Activated naive CD8-positive, alpha-beta T cell treated with anti-CD3 and anti-CD28 coated beads, Interleukin-2, amount 10 ng/mL, durations not matched to agents 7 days and 5 days (primary cell): ENCODE data around the gene MEGF6. TPM values are rescaled to one million over a fixed set of nuclear protein-coding genes. Genes with fewer than 3 reads are reported as not detected.
A peak's percentile ranks its signal among the peaks of the same experiment; 100 is the strongest.

Experiments
- ATAC-seq: fragments of 150-1000 bp; cut with Tn5 transposase; one replicate; pipeline ENCODE4 v1.10.0; 2021; ENCODE audit warnings: low read depth, moderate library complexity
- POLR2A ChIA-PET: fragments of 350-600 bp; sonication (Branson Sonifier 250); formaldehyde crosslinking; loops from one replicate; lab custom pipeline; 2021; ENCODE audit warnings: antibody characterized with exemption; lab: Charles Lee
- DNase-seq: peaks from one replicate; pipeline ENCODE4 v3.0.0; 2021
- H3K27ac Mint-ChIP-seq: one replicate; pipeline ENCODE4 v1.8.0; 2022; ENCODE audit warnings: mild to moderate bottlenecking, mixed read lengths
- H3K27me3 Mint-ChIP-seq: one replicate; pipeline ENCODE4 v1.8.0; 2022; ENCODE audit warnings: mild to moderate bottlenecking, moderate library complexity, mixed read lengths
- H3K36me3 Mint-ChIP-seq: one replicate; pipeline ENCODE4 v1.8.0; 2021; ENCODE audit warnings: mild to moderate bottlenecking, mixed read lengths
- H3K4me1 Mint-ChIP-seq: one replicate; pipeline ENCODE4 v1.8.0; 2021; ENCODE audit warnings: mixed read lengths
- H3K4me3 Mint-ChIP-seq: one replicate; pipeline ENCODE4 v1.8.0; 2022; ENCODE audit warnings: mild to moderate bottlenecking, moderate library complexity, mixed read lengths
- H3K9me3 Mint-ChIP-seq: one replicate; pipeline ENCODE4 v1.8.0; 2021; ENCODE audit warnings: mixed read lengths
- total RNA-seq, 2 experiments: library from RNA; stranded (reverse); gene quantifications; one replicate each; pipeline ENCODE4 v1.2.3, GENCODE V29; 2021

The MEGF6 gene
- total RNA-seq, 2 experiments from 2014 or later = 56.6 TPM

- H3K27me3 Mint-ChIP-seq = no peaks in the 10 kb centered on the region
- no peaks in the 10 kb centered on the region for H3K9me3 Mint-ChIP-seq
- peaks cover 2% of the 10 kb centered on the region for H3K4me1 Mint-ChIP-seq
- DNase-seq (no peak), ATAC-seq (no peak)
- no peak overlapping the region for H3K4me3 Mint-ChIP-seq
- POLR2A ChIA-PET = no interaction called here
- peak overlapping the region; percentile 3 for H3K27ac Mint-ChIP-seq
- no peaks in the 10 kb centered on the region for H3K36me3 Mint-ChIP-seq
Measured at GRCh38 chr1:3469849-3470649, 141.3 kb downstream of the MEGF6 start.

GRCh38 chr1:3469104-3469848, 142.0 kb downstream of the MEGF6 start:
- no peaks in the 10 kb centered on the region for H3K9me3 Mint-ChIP-seq
- no peaks in the 10 kb centered on the region for H3K36me3 Mint-ChIP-seq
- no peaks in the 10 kb centered on the region for H3K27me3 Mint-ChIP-seq
- H3K4me3 Mint-ChIP-seq = no peak overlapping the region
- POLR2A ChIA-PET = no interaction called here
- ATAC-seq (no peak), DNase-seq (peak; percentile 25)
- H3K27ac Mint-ChIP-seq = no peak overlapping the region
- H3K4me1 Mint-ChIP-seq = peaks cover 2% of the 10 kb centered on the region

- DNase-seq = peak; percentile 24
- POLR2A ChIA-PET = no interaction called here
Measured at GRCh38 chr1:3468236-3469103, 142.8 kb downstream of the MEGF6 start.

GRCh38 chr1:3467096-3468036, 143.9 kb downstream of the MEGF6 start:
- POLR2A ChIA-PET = no interaction called here
- Mint-ChIP-seq H3K27ac (no peak overlapping the region), H3K4me3 (no peak overlapping the region), H3K27me3 (no peaks in the 10 kb centered on the region), H3K4me1 (peaks cover 2% of the 10 kb centered on the region), H3K36me3 (no peaks in the 10 kb centered on the region), H3K9me3 (no peaks in the 10 kb centered on the region)
- DNase-seq = peak; percentile 27
- no peak for ATAC-seq

More at GRCh38 chr1:3468236-3469103, 142.8 kb downstream of the MEGF6 start:
- Mint-ChIP-seq H3K4me3 (no peak overlapping the region), H3K9me3 (no peaks in the 10 kb centered on the region), H3K4me1 (peaks cover 2% of the 10 kb centered on the region), H3K27ac (no peak overlapping the region), H3K36me3 (no peaks in the 10 kb centered on the region), H3K27me3 (no peaks in the 10 kb centered on the region)
- no peak for ATAC-seq

GRCh38 chr1:3466366-3467075, 144.8 kb downstream of the MEGF6 start:
- H3K36me3 Mint-ChIP-seq = no peaks in the 10 kb centered on the region
- H3K27me3 Mint-ChIP-seq = no peaks in the 10 kb centered on the region
- H3K4me1 Mint-ChIP-seq = peaks cover 2% of the 10 kb centered on the region
- ATAC-seq (no peak), DNase-seq (peak; percentile 23)
- no peak overlapping the region for H3K27ac Mint-ChIP-seq
- H3K4me3 Mint-ChIP-seq = no peak overlapping the region
- H3K9me3 Mint-ChIP-seq = no peaks in the 10 kb centered on the region
- POLR2A ChIA-PET = no interaction called here

GRCh38 chr1:3465935-3466321, 145.4 kb downstream of the MEGF6 start:
- ATAC-seq = no peak
- peak; percentile 24 for DNase-seq
- H3K9me3 Mint-ChIP-seq = no peaks in the 10 kb centered on the region
- H3K4me3 Mint-ChIP-seq = no peak overlapping the region
- H3K36me3 Mint-ChIP-seq = no peaks in the 10 kb centered on the region
- peaks cover 2% of the 10 kb centered on the region for H3K4me1 Mint-ChIP-seq
- POLR2A ChIA-PET = no interaction called here
- no peak overlapping the region for H3K27ac Mint-ChIP-seq
- H3K27me3 Mint-ChIP-seq = no peaks in the 10 kb centered on the region

GRCh38 chr1:3465091-3465934, 146.0 kb downstream of the MEGF6 start:
- ATAC-seq (no peak), DNase-seq (no peak)
- Mint-ChIP-seq H3K4me3 (no peak overlapping the region), H3K36me3 (no peaks in the 10 kb centered on the region), H3K4me1 (peaks cover 2% of the 10 kb centered on the region), H3K27ac (no peak overlapping the region), H3K9me3 (no peaks in the 10 kb centered on the region), H3K27me3 (no peaks in the 10 kb centered on the region)
- POLR2A ChIA-PET = no interaction called here

GRCh38 chr1:3464649-3465025, 146.7 kb downstream of the MEGF6 start:
- Mint-ChIP-seq H3K27ac (no peak overlapping the region), H3K27me3 (no peaks in the 10 kb centered on the region), H3K4me3 (no peak overlapping the region), H3K36me3 (no peaks in the 10 kb centered on the region), H3K4me1 (peaks cover 2% of the 10 kb centered on the region), H3K9me3 (no peaks in the 10 kb centered on the region)
- DNase-seq = no peak
- POLR2A ChIA-PET = no interaction called here
- ATAC-seq = no peak

- no peaks in the 10 kb centered on the region for H3K36me3 Mint-ChIP-seq
- DNase-seq (no peak), ATAC-seq (no peak)
- H3K4me3 Mint-ChIP-seq = no peak overlapping the region
- POLR2A ChIA-PET = no interaction called here
- peaks cover 2% of the 10 kb centered on the region for H3K4me1 Mint-ChIP-seq
- H3K27ac Mint-ChIP-seq = no peak overlapping the region
- no peaks in the 10 kb centered on the region for H3K27me3 Mint-ChIP-seq
- H3K9me3 Mint-ChIP-seq = no peaks in the 10 kb centered on the region
Measured at GRCh38 chr1:3463891-3464648, 147.2 kb downstream of the MEGF6 start.

GRCh38 chr1:3463408-3463863, 147.9 kb downstream of the MEGF6 start:
- Mint-ChIP-seq H3K4me3 (no peak overlapping the region), H3K36me3 (no peaks in the 10 kb centered on the region), H3K9me3 (no peaks in the 10 kb centered on the region), H3K27ac (no peak overlapping the region), H3K27me3 (no peaks in the 10 kb centered on the region), H3K4me1 (peaks cover 2% of the 10 kb centered on the region)
- DNase-seq (no peak), ATAC-seq (no peak)
- POLR2A ChIA-PET = no interaction called here

- DNase-seq = no peak
- ATAC-seq = no peak
- Mint-ChIP-seq H3K27me3 (no peaks in the 10 kb centered on the region), H3K27ac (no peak overlapping the region), H3K9me3 (no peaks in the 10 kb centered on the region), H3K4me3 (no peak overlapping the region), H3K36me3 (no peaks in the 10 kb centered on the region), H3K4me1 (peaks cover 2% of the 10 kb centered on the region)
- POLR2A ChIA-PET = no interaction called here
Measured at GRCh38 chr1:3463013-3463385, 148.3 kb downstream of the MEGF6 start.
